Measurements from ENCODE around the gene CCKAR. TPM values are rescaled to one million over a fixed set of nuclear protein-coding genes. Genes with fewer than 3 reads are reported as not detected.

CCKAR gene
- total RNA-seq, 2 experiments from 2014 or later = not detected

DNA sequence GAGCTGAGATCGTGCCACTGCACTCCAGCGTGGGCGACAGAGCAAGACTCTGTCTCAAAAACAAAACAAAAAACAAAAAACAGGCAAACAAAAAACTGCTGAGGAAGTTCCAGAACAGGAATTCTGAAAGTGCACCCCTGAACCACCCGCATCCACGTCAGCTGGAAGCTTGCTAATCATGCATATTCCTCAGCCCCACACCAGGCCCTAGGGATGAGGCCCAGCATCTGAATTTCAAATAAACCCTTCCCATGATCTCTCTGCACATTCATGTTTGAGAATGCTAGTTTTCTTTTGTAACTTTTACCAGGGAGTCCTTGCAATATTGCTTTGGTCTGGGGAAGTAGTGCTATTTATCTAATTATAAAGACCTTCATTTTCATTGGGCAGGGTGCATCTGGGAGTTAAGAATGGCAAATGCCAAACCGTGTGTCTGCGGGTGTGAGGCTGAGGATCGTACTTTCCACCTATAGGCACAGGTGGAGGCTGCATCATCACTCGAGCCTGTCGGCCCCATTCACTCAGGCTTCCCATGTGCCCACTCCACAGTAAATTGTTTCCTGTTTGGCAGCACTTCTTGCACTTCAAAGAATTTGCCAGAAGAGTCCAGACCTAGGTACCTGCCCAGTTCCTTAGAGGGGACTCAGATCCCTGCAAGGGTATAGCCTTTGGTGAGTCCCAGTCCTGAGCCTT, 23.6 kb downstream of the CCKAR start:
- POLR2A ChIA-PET = no interaction called here
- DNase-seq (no peak), ATAC-seq (no peak)
- CTCF ChIA-PET = no interaction called here
- Mint-ChIP-seq H3K36me3 (ENCODE audit: low read depth) (no peaks in the 10 kb centered on the region), H3K4me1 (ENCODE audit: low read depth) (no peaks in the 10 kb centered on the region), H3K27ac (no peak overlapping the region), H3K9me3 (ENCODE audit: insufficient read depth) (no peaks in the 10 kb centered on the region), H3K27me3 (ENCODE audit: low read depth) (peaks cover 6% of the 10 kb centered on the region), H3K4me3 (no peak overlapping the region)

DNA sequence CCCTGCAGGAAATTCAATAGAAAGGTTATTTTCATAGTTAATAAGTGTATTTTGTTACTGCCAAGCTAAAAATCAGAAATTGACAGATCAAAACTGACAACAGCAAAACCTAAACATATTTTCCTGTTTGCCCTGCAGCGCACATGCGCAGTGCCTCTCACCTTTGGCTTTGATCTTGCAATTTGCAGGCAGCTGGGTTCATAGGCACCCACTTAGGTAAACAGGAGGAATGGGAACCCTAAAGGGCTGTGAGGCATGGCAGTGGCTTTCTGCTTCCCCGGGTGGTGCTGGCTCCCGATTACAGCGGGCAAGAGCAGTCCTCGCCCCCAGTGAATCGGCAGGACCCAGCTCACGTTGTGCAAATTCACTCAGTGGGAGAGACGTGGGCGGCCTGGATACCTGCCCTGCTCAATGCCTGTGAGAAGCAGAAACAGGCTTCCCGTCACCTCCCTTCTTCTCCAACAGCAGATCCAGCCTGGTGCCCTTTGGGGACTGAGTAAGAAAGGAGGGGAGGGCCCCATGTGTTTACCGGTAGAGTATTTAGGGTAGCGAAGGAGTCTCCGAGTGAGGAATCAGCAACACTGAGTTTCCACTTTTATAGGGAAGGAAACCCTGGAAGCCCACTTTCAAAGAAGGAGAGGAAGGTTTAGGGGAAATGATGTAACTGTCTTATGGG, 25.7 kb downstream of the CCKAR start:
- no peaks in the 10 kb centered on the region for H3K9me3 Mint-ChIP-seq (ENCODE audit: insufficient read depth)
- no peak for ATAC-seq
- ChIA-PET POLR2A (no interaction called here), CTCF (interaction anchor here (1.5 kb wide), 1 partner anchor 476 kb away, joined by 3 read pairs; no protein-coding TSS in a partner anchor)
- H3K36me3 Mint-ChIP-seq (ENCODE audit: low read depth) = no peaks in the 10 kb centered on the region
- no peak overlapping the region for H3K27ac Mint-ChIP-seq
- no peaks in the 10 kb centered on the region for H3K27me3 Mint-ChIP-seq (ENCODE audit: low read depth)
- no peak overlapping the region for H3K4me3 Mint-ChIP-seq
- DNase-seq = no peak
- H3K4me1 Mint-ChIP-seq (ENCODE audit: low read depth) = no peaks in the 10 kb centered on the region

GRCh38 chr4:26463386-26463785, 26.9 kb downstream of the CCKAR start:
- ATAC-seq (no peak), DNase-seq (no peak)
- H3K9me3 Mint-ChIP-seq (ENCODE audit: insufficient read depth) = no peaks in the 10 kb centered on the region
- H3K27me3 Mint-ChIP-seq (ENCODE audit: low read depth) = no peaks in the 10 kb centered on the region
- no peak overlapping the region for H3K27ac Mint-ChIP-seq
- H3K4me1 Mint-ChIP-seq (ENCODE audit: low read depth) = peaks cover 7% of the 10 kb centered on the region
- no peak overlapping the region for H3K4me3 Mint-ChIP-seq
- CTCF ChIA-PET = interaction anchor here (1.5 kb wide), 1 partner anchor 475 kb away, joined by 3 read pairs; no protein-coding TSS in a partner anchor
- POLR2A ChIA-PET = no interaction called here
- H3K36me3 Mint-ChIP-seq (ENCODE audit: low read depth) = no peaks in the 10 kb centered on the region

DNA sequence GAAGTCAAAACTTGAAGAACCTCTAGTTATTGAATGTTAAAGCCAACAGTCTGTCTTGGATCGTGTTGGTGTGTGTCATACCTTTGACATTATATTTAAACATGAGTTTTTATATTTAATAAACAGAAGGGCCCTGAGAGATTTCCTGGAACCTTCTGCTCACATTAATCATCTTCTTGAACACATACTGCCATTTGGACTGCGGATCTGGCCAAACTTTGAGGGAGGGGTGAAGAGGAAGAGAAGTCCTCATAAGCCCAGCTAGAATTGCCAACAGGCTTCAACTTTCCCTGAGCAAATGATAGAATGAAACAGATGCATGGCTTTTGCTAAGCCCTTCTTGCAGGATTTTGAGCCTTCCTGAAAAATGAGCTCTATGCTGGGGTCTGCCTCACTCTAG, 27.4 kb downstream of the CCKAR start:
- Mint-ChIP-seq H3K36me3 (ENCODE audit: low read depth) (no peaks in the 10 kb centered on the region), H3K9me3 (ENCODE audit: insufficient read depth) (no peaks in the 10 kb centered on the region), H3K4me1 (ENCODE audit: low read depth) (peaks cover 12% of the 10 kb centered on the region), H3K4me3 (no peak overlapping the region), H3K27ac (no peak overlapping the region), H3K27me3 (ENCODE audit: low read depth) (no peaks in the 10 kb centered on the region)
- ChIA-PET CTCF (interaction anchor here (1.5 kb wide), 1 partner anchor 259 kb away, joined by 4 read pairs; no protein-coding TSS in a partner anchor), POLR2A (interaction anchor here (0.5 kb wide), 1 partner anchor 315 kb away, joined by 3 read pairs; no protein-coding TSS in a partner anchor)
- DNase-seq (no peak), ATAC-seq (no peak)

DNA sequence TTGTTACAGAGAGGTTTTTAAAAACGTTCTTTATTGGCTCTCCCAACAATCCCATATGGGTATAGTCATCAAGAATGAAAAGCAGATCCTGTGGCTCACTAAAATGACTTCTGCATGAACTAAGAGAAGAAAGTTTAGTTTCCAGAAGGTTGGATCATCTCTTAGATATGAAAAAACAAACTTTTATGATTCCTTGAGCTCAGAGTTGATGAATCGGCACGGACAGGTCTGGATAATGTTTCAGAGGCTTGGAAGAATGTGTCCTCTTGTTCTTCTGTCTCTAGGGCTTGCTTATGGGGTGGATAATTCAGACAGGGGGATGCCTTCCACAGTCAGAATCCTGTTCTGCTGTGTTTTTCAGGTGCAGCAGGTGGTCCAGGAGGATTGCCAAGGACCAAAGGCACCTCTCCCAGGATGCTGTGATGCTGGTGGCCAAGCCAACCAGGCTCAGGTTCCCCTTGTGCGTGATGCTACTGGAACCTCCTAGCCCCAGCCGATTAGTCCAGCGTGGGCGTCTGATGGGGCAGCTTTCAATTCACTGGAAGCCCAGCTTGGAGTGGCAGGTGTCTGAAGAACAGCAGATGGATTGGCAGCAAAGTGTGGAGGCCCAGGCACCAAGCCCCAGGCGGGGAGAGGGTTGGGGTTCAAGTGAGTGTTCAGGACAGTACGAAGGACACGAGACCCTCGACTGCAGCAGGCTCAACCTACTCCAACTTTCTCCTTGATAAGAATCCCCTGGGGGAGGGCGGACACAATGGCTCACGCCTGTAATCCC, 30.3 kb downstream of the CCKAR start:
- no peak for ATAC-seq
- CTCF ChIA-PET = interaction anchor here (0.8 to 4.1 kb wide), 9 partner anchors 10 to 588 kb away, joined by 3 to 24 read pairs (median 3); no protein-coding TSS in a partner anchor
- Mint-ChIP-seq H3K9me3 (ENCODE audit: insufficient read depth) (no peaks in the 10 kb centered on the region), H3K4me3 (no peak overlapping the region), H3K36me3 (ENCODE audit: low read depth) (no peaks in the 10 kb centered on the region), H3K27me3 (ENCODE audit: low read depth) (no peaks in the 10 kb centered on the region), H3K4me1 (ENCODE audit: low read depth) (peaks cover 20% of the 10 kb centered on the region), H3K27ac (no peak overlapping the region)
- DNase-seq = no peak
- POLR2A ChIA-PET = no interaction called here

DNA sequence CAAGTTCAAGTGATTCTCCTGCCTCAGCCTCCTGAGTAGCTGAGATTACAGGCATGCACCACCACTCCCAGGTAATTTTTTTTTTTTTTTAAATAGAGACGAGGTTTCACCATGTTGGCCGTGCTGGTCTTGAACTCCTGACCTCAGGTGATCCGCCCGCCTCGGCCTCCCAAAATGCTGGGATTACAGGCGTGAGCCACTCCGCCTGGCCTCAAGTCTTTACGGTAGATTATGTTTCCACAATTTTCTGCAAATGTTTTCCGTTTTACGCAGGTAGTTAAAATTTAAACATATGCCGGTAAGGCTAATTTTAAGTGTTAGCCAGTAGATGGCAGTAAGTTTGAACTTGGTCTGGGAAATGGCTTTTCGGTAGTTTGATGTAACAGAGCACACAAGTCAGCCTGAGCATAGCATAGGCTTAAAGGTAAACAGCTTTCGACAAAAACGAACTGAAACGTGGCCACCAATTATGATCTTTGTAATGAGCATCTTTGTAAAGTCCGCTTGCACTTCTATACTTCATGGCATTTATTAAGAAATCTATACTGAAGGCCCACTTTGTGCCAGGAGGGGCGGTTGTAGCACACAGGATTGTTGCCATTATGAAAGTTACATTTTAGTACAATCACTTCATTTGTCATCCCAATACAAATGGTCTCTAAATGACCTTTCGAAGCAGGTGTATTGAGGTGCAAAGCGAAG, 31.1 kb downstream of the CCKAR start:
- peak overlapping the region; percentile 41 for H3K4me3 Mint-ChIP-seq
- POLR2A ChIA-PET = no interaction called here

GRCh38 chr4:26458157-26458561, 32.1 kb downstream of the CCKAR start:
- ChIA-PET POLR2A (no interaction called here), CTCF (interaction anchor here (0.7 to 4.1 kb wide), 10 partner anchors 23 to 552 kb away, joined by 3 to 24 read pairs (median 4); partner anchors contain the start of gene TBC1D19)
- no peaks in the 10 kb centered on the region for H3K27me3 Mint-ChIP-seq (ENCODE audit: low read depth)
- ATAC-seq (peak; percentile 69), DNase-seq (peak; percentile 42)
- peak overlapping the region; percentile 53 for H3K27ac Mint-ChIP-seq
- H3K9me3 Mint-ChIP-seq (ENCODE audit: insufficient read depth) = no peaks in the 10 kb centered on the region
- peak overlapping the region; percentile 34 for H3K4me3 Mint-ChIP-seq
- no peaks in the 10 kb centered on the region for H3K36me3 Mint-ChIP-seq (ENCODE audit: low read depth)
- peaks cover 20% of the 10 kb centered on the region for H3K4me1 Mint-ChIP-seq (ENCODE audit: low read depth)

More for the DNA sequence above, 31.1 kb downstream of the CCKAR start:
- CTCF ChIA-PET = interaction anchor here (0.6 to 4.1 kb wide), 21 partner anchors 11 to 617 kb away, joined by 3 to 24 read pairs (median 4); partner anchors contain the start of gene TBC1D19
- ATAC-seq (peak; percentile 55), DNase-seq (no peak)
- Mint-ChIP-seq H3K9me3 (ENCODE audit: insufficient read depth) (no peaks in the 10 kb centered on the region), H3K4me1 (ENCODE audit: low read depth) (peaks cover 20% of the 10 kb centered on the region), H3K27me3 (ENCODE audit: low read depth) (no peaks in the 10 kb centered on the region), H3K27ac (peak overlapping the region; percentile 9), H3K36me3 (ENCODE audit: low read depth) (no peaks in the 10 kb centered on the region)

DNA sequence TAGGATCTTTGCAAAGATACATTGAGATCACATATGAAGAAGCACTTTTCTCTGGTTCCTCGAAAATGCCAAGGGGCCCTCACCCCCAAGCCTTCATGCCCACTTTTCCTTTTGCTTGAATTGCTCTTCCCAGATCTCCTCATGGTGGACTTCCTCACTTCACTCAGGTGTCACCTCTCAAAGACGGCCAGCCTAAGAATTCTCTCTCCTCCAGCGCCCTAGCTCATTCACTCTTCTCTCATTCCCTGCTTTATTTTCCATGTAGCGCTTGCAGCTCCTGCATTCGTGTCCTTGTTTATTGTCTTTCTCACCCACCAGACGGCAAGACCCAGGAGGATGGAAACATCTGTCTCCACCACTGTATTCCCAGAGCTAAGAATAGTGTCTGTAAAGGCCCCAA, 32.9 kb downstream of the CCKAR start:
- Mint-ChIP-seq H3K36me3 (ENCODE audit: low read depth) (no peaks in the 10 kb centered on the region), H3K4me1 (ENCODE audit: low read depth) (peaks cover 20% of the 10 kb centered on the region), H3K4me3 (no peak overlapping the region), H3K27ac (peak overlapping the region; percentile 12), H3K27me3 (ENCODE audit: low read depth) (no peaks in the 10 kb centered on the region), H3K9me3 (ENCODE audit: insufficient read depth) (no peaks in the 10 kb centered on the region)
- no peak for DNase-seq
- ChIA-PET CTCF (interaction anchor here (0.9 to 4.1 kb wide), 8 partner anchors 22 to 553 kb away, joined by 3 to 24 read pairs (median 4); partner anchors contain the start of gene TBC1D19), POLR2A (no interaction called here)
- no peak for ATAC-seq

GRCh38 chr4:26455571-26455970, 34.7 kb downstream of the CCKAR start:
- ATAC-seq = no peak
- no peaks in the 10 kb centered on the region for H3K9me3 Mint-ChIP-seq (ENCODE audit: insufficient read depth)
- DNase-seq = no peak
- H3K4me1 Mint-ChIP-seq (ENCODE audit: low read depth) = peaks cover 20% of the 10 kb centered on the region
- H3K4me3 Mint-ChIP-seq = no peak overlapping the region
- ChIA-PET POLR2A (no interaction called here), CTCF (interaction anchor here (0.7 kb wide), 1 partner anchor 449 kb away, joined by 3 read pairs; no protein-coding TSS in a partner anchor)
- no peak overlapping the region for H3K27ac Mint-ChIP-seq
- no peaks in the 10 kb centered on the region for H3K27me3 Mint-ChIP-seq (ENCODE audit: low read depth)
- H3K36me3 Mint-ChIP-seq (ENCODE audit: low read depth) = no peaks in the 10 kb centered on the region

GRCh38 chr4:26454961-26455360, 35.3 kb downstream of the CCKAR start:
- H3K27me3 Mint-ChIP-seq (ENCODE audit: low read depth) = no peaks in the 10 kb centered on the region
- H3K9me3 Mint-ChIP-seq (ENCODE audit: insufficient read depth) = no peaks in the 10 kb centered on the region
- ATAC-seq = no peak
- H3K4me1 Mint-ChIP-seq (ENCODE audit: low read depth) = peaks cover 20% of the 10 kb centered on the region
- no peak overlapping the region for H3K27ac Mint-ChIP-seq
- POLR2A ChIA-PET = no interaction called here
- CTCF ChIA-PET = interaction anchor here (0.7 kb wide), 1 partner anchor 449 kb away, joined by 3 read pairs; no protein-coding TSS in a partner anchor
- no peak for DNase-seq
- no peaks in the 10 kb centered on the region for H3K36me3 Mint-ChIP-seq (ENCODE audit: low read depth)
- H3K4me3 Mint-ChIP-seq = no peak overlapping the region
